ENCODE results near the gene PRKD1.

Gene PRKD1

GRCh38 chr14:29536886-29537511, 390.6 kb downstream of the PRKD1 start:
- H3K4me3 ChIP-seq (ENCODE audit: low read depth, low read length), result no peak overlapping the region

- no peak overlapping the region for H3K4me3 ChIP-seq (ENCODE audit: low read depth, low read length)
Measured at GRCh38 chr14:29529418-29529817, 398.2 kb downstream of the PRKD1 start.

GRCh38 chr14:29528889-29529288, 398.8 kb downstream of the PRKD1 start:
- H3K4me3 ChIP-seq (ENCODE audit: low read depth, low read length), result no peak overlapping the region

GRCh38 chr14:29527286-29527685, 400.4 kb downstream of the PRKD1 start:
- H3K4me3 ChIP-seq (ENCODE audit: low read depth, low read length), result no peak overlapping the region

Measured in iPS-11a (cell line).